Thymus (tissue), 14 donors: Measurements from ENCODE around the gene DPEP1. TPM values are rescaled to one million over a fixed set of nuclear protein-coding genes. Genes with fewer than 3 reads are reported as not detected.

Source experiments
- DNase-seq, 9 donors: peaks; one replicate each; pipeline ENCODE4 v3.0.0-alpha.2; 2013; ENCODE audit warnings: low spot score in 9 of 9, low read depth in 6 of 9, missing footprints in 1 of 9
- H3K27ac ChIP-seq, 2 donors: one replicate each; pipeline ENCODE4 v1.5.1; 2013; ENCODE audit warnings: control low read depth in 1 of 2, low read depth in 1 of 2, low read length in 1 of 2, mild to moderate bottlenecking in 1 of 2, moderate library complexity in 1 of 2
- H3K27me3 ChIP-seq, 2 donors: one replicate each; pipeline ENCODE4 v1.5.1; 2013; ENCODE audit warnings: low read length in 1 of 2; ENCODE audit not compliant: control insufficient read depth in 2 of 2, insufficient read depth in 1 of 2
- H3K36me3 ChIP-seq, 2 donors: one replicate each; pipeline ENCODE4 v1.5.1; 2013; ENCODE audit warnings: low read length in 1 of 2, mild to moderate bottlenecking in 1 of 2, moderate library complexity in 1 of 2; ENCODE audit not compliant: control insufficient read depth in 2 of 2, insufficient read depth in 2 of 2
- H3K4me1 ChIP-seq, 2 donors: one replicate each; pipeline ENCODE4 v1.5.1; 2013; ENCODE audit warnings: low read length in 2 of 2; ENCODE audit not compliant: control insufficient read depth in 2 of 2, insufficient read depth in 2 of 2
- H3K4me3 ChIP-seq, 2 donors: one replicate each; pipeline ENCODE4 v1.5.1; 2013; ENCODE audit warnings: low read length in 2 of 2, control low read depth in 1 of 2, mild to moderate bottlenecking in 1 of 2
- H3K9me3 ChIP-seq, 2 donors: one replicate each; pipeline ENCODE4 v1.5.1; 2013; ENCODE audit warnings: low read length in 1 of 2, mild to moderate bottlenecking in 1 of 2; ENCODE audit not compliant: control insufficient read depth in 2 of 2, insufficient read depth in 1 of 2
- WGBS: extraction: QIAGEN DNeasy Blood & Tissue Kit; methylation state at CpG from one replicate; pipeline ENCODE4 v1.1.7; 2013; 5-methylcytosine and 5-hydroxymethylcytosine counted together
- long read RNA-seq, 10 donors: transcript quantifications; one replicate each; lab custom pipeline, GENCODE V29; 2026
- polyA plus RNA-seq: library from polyadenylated mRNA; stranded (reverse); fragments of 200-250 nt; gene quantifications from one replicate; pipeline ENCODE4 v1.2.3, GENCODE V29; 2013
- total RNA-seq: library from RNA; stranded (reverse); fragments of 120-200 nt; gene quantifications from one replicate; pipeline ENCODE4 v1.2.4, GENCODE V29; 2013
- donor health status: healthy.

DPEP1 gene
- total RNA-seq (1.7 TPM), polyA plus RNA-seq (2.9 TPM)
- long read RNA-seq, donor 1, result 0 reads
- long read RNA-seq, donor 2, result 0 reads
- long read RNA-seq, donor 3, result 0 reads
- long read RNA-seq, donor 4, partial matches to known transcripts, result 0 of 1 reads
- long read RNA-seq, donor 4, other reads (novel, unspliced or antisense), result 0 of 1 reads
- long read RNA-seq, donor 5, partial matches to known transcripts, result 0 of 2 reads
- long read RNA-seq, donor 5, other reads (novel, unspliced or antisense), result 0 of 2 reads
- long read RNA-seq, donor 6, partial matches to known transcripts, result 0 of 1 reads
- long read RNA-seq, donor 6, other reads (novel, unspliced or antisense), result 0 of 1 reads
- long read RNA-seq, donor 7, result 0 reads
- long read RNA-seq, donor 8, result 0 reads
- long read RNA-seq, donor 9, result 0 reads
- long read RNA-seq, donor 10, result 0 reads

GRCh38 chr16:89613231-89613953, at the start of gene DPEP1:
TSS of gene DPEP1 (plus strand) at chr16:89613642. CDS start at chr16:89630411, 16,769 bp downstream.
- no peaks in the 10 kb centered on the region for H3K36me3 ChIP-seq
- peak within 1 kb of the TSS in 1 of 2 donors; percentile 23 for H3K27ac ChIP-seq
- WGBS, result 53% methylated on average over 19 of the region's 19 CpGs
- no peak within 1 kb of the TSS for H3K4me3 ChIP-seq
- DNase-seq, result peak in 1 of 9 donors; percentile 43
- H3K9me3 ChIP-seq, result peaks cover 0 to 18% of the 10 kb centered on the region in 2 donors
- H3K4me1 ChIP-seq, result peaks cover 16 to 46% of the 10 kb centered on the region in 2 donors
- no peaks in the 10 kb centered on the region for H3K27me3 ChIP-seq

GRCh38 chr16:89564476-89565255, 48.8 kb upstream of the DPEP1 start:
- DNase-seq, result no peak
- no peak overlapping the region for H3K27ac ChIP-seq
- peaks cover 37 to 50% of the 10 kb centered on the region in 2 donors for H3K36me3 ChIP-seq
- H3K9me3 ChIP-seq, result peaks cover 0 to 6% of the 10 kb centered on the region in 2 donors
- WGBS, result 94% methylated on average over 22 of the region's 22 CpGs
- peaks cover 25 to 52% of the 10 kb centered on the region in 2 donors for H3K4me1 ChIP-seq
- H3K27me3 ChIP-seq, result peaks cover 0 to 10% of the 10 kb centered on the region in 2 donors
- no peak overlapping the region for H3K4me3 ChIP-seq

- H3K36me3 ChIP-seq, result peaks cover 37 to 50% of the 10 kb centered on the region in 2 donors
- H3K27me3 ChIP-seq, result peaks cover 0 to 14% of the 10 kb centered on the region in 2 donors
- DNase-seq, result no peak
- H3K27ac ChIP-seq, result no peak overlapping the region
- 70% methylated on average over 3 of the region's 3 CpGs for WGBS
- H3K4me3 ChIP-seq, result no peak overlapping the region
- peaks cover 0 to 6% of the 10 kb centered on the region in 2 donors for H3K9me3 ChIP-seq
- H3K4me1 ChIP-seq, result peaks cover 25 to 49% of the 10 kb centered on the region in 2 donors
Observed at GRCh38 chr16:89565256-89565505, 48.3 kb upstream of the DPEP1 start.

- peak in 2 of 9 donors; percentile 35 to 41 for DNase-seq
- Histone ChIP-seq H3K9me3 (peaks cover 0 to 6% of the 10 kb centered on the region in 2 donors), H3K36me3 (peaks cover 37 to 50% of the 10 kb centered on the region in 2 donors), H3K27me3 (peaks cover 0 to 17% of the 10 kb centered on the region in 2 donors), H3K4me1 (peaks cover 25 to 49% of the 10 kb centered on the region in 2 donors), H3K27ac (no peak overlapping the region), H3K4me3 (peak overlapping the region; percentile 3 to 13)
- 10% methylated on average over 46 of the region's 46 CpGs for WGBS
Observed at GRCh38 chr16:89565506-89566372, 47.7 kb upstream of the DPEP1 start.

- no peak overlapping the region for H3K27ac ChIP-seq
- WGBS, result 95% methylated on average over 30 of the region's 30 CpGs
- peaks cover 0 to 6% of the 10 kb centered on the region in 2 donors for H3K9me3 ChIP-seq
- H3K27me3 ChIP-seq, result peaks cover 0 to 29% of the 10 kb centered on the region in 2 donors
- H3K36me3 ChIP-seq, result peaks cover 19 to 31% of the 10 kb centered on the region in 2 donors
- H3K4me1 ChIP-seq, result peaks cover 17 to 48% of the 10 kb centered on the region in 2 donors
- DNase-seq, result no peak
- H3K4me3 ChIP-seq, result no peak overlapping the region
Observed at GRCh38 chr16:89567656-89568594, 45.5 kb upstream of the DPEP1 start.

GRCh38 chr16:89569506-89570341, 43.7 kb upstream of the DPEP1 start:
- Histone ChIP-seq H3K27me3 (peaks cover 12 to 46% of the 10 kb centered on the region in 2 donors), H3K4me3 (no peak overlapping the region), H3K36me3 (peaks cover under 1 to 13% of the 10 kb centered on the region in 2 donors), H3K27ac (no peak overlapping the region), H3K9me3 (peaks cover 0 to 6% of the 10 kb centered on the region in 2 donors), H3K4me1 (peaks cover 17 to 35% of the 10 kb centered on the region in 2 donors)
- WGBS, result 97% methylated on average over 23 of the region's 23 CpGs
- no peak for DNase-seq

GRCh38 chr16:89570342-89570923, 43.0 kb upstream of the DPEP1 start:
- peaks cover 0 to 4% of the 10 kb centered on the region in 2 donors for H3K9me3 ChIP-seq
- H3K4me3 ChIP-seq, result no peak overlapping the region
- peaks cover 13 to 35% of the 10 kb centered on the region in 2 donors for H3K4me1 ChIP-seq
- peaks cover 18 to 53% of the 10 kb centered on the region in 2 donors for H3K27me3 ChIP-seq
- H3K36me3 ChIP-seq, result peaks cover 0 to 9% of the 10 kb centered on the region in 2 donors
- 95% methylated on average over 30 of the region's 30 CpGs for WGBS
- no peak overlapping the region for H3K27ac ChIP-seq
- DNase-seq, result no peak
